NK-92 (cell line): ENCODE measurements around the gene LMAN1.

Source experiments
- DNase-seq: peaks from one replicate; lab custom pipeline; 2025; ENCODE audit not compliant: unreplicated experiment; lab: John Stamatoyannopoulos, UW

LMAN1 gene

DNA sequence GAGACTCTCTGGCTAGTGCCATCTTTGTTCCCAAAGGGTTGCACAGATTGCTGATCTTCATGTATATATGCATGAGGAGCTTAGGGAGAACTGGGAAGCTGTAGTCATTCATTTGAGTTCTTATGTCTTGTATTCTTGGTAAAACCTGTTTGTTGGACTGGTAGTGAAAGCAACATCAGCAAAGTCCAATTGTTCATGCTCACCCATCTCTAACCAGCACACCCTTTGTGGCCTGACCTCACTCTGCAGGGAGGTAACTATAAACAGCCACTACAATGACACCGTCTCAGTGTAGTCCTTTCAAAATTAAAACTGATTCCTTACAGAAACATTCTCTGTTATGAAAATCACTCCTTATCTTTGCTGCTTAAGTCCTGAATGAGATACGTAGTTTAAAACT is 13.9 kb upstream of the LMAN1 start:
- no peak for DNase-seq

DNA sequence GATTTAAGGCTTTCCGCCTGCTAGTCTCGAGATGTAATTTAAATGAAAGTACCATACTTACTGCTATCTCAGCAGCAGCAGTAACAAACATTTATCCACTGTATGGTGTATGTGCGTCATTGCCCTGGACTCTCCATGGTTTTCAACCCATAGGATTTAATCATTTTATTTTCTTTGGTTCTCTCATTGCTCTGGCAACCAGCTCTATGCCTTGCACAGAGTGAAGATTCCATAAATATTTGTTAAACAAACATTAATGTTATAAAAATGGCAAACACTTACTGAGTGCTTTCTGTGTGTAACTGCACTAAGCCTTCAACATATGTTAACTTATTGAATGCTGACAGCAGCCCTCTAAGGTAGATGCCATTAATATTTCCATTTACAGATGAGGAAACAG is 1.3 kb upstream of the LMAN1 start:
- no peak for DNase-seq

GRCh38 chr18:59359576-59359952 is 499 bp upstream of the LMAN1 start:
- DNase-seq: no peak

DNA sequence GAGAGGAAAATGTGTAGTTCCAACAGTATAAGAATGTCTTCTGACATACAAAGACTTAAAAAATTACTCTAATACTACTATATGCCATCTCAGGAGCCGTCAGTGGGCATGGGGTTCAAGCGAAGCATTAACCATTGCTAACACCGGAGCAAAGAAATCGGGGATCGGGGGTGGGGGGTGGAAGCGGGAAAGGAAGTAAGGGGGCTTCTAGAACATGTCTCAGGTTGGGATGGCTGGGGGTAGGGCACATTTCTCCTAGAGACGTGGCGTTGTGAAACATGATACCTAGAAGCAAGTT is 702 bp downstream of the LMAN1 start:
- DNase-seq: no peak

DNA sequence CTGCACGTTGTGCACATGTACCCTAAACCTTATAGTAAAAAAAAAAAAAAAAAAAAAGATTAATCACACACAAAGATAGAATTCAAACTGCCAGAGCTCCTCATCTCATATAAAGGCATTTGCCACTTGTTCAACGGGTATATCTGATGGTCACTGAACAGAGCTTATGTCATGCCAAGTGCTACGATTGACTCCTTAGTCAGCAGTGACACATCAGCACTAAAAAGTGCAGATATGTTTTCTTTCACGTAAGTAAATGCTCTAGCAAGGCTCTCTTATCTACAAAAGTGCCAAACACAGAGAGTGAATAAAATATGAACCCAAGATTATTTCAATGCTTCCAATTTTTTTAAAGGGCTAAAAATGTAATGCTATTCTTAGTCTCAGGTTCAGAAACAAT is 1.1 kb downstream of the LMAN1 start:
- DNase-seq: no peak

DNA sequence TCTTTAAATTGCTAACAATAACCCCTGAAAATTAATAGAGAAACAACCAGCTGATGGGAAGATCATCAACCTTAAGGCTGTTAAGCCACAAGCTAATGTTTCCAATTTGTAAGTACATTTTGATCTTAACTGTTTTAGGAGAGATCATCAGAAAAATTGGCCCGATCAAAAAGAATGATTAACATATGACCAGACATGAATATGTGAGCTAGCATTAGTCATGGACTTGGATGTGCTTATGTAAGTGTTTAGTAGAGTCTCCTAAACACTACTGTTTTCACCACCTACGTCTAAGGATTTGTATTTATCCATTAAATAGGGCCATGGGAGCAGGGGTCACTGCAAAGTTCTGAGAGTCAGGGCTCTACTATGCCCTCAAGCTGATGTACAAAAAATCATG is 4.3 kb downstream of the LMAN1 start:
- DNase-seq: no peak

DNA sequence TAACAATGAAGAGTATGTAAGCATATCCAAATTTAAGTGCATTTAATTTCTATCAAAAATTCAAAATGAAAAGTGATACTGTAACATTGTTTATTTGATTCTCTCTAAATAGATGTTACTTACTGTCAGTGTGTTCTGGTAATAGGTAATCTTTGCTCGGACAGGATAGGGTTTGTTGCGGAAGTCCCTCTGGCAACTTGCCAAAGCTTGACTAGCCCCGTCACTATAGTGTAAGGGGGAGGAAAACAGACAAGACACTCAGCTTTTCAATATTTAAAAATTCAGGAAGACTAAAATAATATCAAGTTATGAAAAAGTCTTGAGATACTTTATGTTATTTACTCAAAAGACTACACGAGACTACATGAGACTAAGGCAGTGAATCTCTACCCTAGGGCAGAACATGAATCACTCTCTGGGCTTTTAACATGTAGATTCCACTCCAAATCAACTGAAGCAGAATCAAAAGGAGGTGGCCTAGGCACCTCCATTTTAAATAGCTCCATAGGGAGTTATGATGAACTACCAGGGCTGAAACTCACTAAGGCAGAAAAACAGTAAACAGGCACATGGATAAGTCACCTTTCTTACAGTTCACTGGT is 5.9 kb downstream of the LMAN1 start:
- no peak for DNase-seq

DNA sequence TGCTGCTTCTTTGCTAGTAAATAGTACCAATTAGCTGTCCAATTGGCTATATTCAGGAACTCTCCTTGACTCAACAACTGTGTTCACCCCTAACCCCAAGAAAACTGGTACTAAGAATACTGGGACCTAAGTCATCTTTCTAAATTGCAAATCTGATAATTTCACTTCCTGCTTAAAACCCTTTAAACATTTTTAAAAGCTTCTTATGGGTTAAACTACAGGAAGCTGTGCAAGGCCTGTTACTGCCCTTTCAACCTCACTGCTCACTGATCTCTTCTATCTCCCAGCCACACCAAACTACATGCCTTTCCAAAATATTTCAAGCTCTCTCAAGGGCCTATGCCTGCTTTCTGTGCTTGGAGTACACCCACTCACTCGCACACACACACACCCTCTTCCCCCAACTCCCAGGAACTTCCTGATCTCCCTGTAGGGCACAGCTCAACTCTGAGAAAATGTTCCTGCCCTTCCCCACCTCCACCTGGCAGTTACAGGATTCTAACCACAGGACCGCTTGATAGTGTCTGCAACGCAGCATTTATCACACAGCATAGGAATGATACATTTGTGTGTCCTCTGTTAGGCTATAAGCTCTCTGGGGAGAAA is 6.7 kb downstream of the LMAN1 start:
- DNase-seq: no peak

DNA sequence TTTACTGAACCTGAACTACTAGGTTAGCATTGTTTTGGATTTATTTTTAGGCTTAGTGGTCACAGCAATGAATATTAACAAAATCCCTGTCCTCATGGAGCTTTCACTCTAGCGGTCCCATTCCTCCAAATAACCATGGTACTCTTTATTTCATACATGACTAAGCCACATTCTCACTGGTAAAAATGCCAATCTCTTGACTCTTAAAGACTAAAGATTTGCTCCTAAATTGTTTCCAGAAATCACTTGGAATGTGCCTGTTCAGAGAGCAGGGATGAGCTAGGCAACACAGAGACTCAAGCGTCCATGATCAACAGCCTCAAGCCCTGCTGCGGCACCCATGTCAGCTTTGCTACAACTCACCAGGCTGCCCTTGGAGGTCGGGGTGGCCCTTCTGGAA is 13.5 kb downstream of the LMAN1 start:
- DNase-seq: no peak

- DNase-seq: no peak
These were observed 14.1 kb downstream of the LMAN1 start for GRCh38 chr18:59344996-59345395.

DNA sequence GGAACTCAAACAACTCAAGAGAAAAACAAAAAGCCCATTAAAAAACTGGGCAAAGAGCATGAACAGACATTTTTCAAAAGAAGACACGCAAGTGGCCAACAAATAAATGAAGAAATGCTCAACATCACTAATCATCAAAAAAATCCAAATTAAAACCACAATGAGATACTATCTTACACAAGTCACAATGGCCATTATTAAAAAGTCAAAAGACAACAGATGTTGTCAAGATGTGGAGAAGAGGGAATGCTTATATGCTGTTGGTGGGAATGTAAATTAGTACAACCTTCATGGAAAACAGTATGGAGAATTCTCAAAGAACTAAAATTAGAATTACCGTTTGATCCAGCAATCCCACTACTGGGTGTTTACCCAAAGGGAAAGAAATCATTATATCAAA is 15.1 kb downstream of the LMAN1 start:
- DNase-seq: no peak

- no peak for DNase-seq
These were observed 18.2 kb downstream of the LMAN1 start for GRCh38 chr18:59340817-59341216.

DNA sequence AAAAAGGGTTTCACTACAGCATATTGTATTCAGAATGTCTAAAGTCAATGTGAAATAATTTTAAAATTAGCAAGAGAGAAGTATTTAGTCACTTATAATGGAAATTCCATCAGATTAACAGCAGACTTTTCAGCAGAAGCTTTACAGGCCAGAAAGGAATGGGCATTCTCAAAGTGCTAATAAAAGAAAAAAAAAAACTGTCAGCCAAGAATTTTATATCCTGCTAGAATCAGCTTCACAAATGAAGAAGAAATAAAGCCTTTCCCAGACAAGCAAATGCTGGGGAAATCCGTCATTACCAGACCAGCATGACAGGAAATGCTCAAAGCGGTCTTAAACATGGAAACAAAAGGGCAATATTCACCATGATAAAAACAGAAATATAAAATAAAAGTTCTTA is 18.8 kb downstream of the LMAN1 start:
- DNase-seq: no peak

- no peak for DNase-seq
These were observed 26.1 kb downstream of the LMAN1 start for GRCh38 chr18:59332986-59333385.

DNA sequence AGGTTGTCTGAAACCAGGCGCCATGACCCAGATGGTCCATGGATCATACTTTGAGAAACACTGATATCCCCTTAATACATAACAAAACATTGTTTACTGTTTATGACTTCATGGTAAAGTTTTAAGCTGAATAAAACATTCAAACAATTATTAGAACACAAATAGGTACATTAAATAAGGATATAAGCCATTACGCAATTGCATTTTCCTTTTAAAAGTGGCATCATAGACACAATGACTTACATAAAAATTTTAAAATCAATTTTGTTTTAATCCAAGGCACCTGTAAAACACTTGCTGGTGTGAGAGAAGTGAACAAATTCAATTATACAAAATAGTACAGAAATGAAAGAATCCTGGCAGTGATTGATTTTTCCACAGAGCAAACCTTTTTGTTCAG is 30.4 kb downstream of the LMAN1 start:
- DNase-seq: no peak

DNA sequence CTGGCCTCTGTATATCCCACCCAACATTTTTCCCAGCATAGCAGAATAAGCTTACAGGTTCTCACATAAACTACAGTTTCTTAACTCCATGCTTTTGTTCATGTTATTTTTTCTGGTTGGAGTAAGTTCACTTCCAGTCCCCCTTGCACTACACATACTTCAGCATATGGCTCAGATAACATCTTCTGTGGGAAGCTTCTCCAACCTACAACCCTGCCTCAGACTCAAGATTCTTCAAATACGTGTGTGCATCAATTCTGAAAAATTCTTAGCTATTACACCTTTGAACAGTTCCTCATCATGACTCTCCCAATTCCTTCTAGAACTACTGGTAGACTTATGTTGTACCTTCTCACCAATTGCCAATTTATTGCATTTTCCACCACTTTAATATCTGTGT is 33.1 kb downstream of the LMAN1 start:
- DNase-seq: no peak

- DNase-seq: no peak
These were observed 34.5 kb downstream of the LMAN1 start for GRCh38 chr18:59324623-59324971.

DNA sequence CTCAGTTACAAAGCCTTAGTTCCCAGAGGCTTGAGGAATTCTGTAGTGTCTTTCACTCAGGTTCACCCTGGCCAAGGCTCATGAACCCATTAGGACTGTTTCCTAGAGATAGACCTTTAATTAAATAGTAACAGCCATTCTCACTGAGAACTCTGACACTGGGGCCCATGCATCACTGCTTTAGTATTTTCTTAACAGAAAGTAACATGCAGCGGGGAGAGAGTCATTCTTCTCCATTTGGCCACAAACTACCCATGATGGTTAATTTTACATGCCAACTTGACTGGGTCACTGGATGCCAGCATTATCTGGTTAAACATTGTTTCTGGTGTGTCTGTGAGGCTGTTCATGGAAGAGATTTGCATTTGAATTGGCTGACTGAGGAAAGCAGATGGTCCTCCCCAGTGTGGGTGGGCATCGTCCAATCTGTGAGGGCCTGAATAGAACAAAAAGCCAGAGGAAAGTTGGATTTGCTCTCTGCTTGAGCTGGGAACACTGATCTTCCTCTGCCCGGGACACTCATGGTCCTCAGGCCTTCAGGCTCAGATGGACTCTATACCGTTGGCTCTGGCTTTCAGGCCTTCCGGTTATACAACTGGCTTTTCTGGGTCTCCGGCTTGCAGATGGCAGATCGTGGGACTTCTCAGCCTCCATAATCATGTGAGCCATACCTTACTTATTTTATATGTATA is 35.0 kb downstream of the LMAN1 start:
- no peak for DNase-seq

GRCh38 chr18:59318460-59319050 is 40.5 kb downstream of the LMAN1 start, which contains the start of gene CPLX4:
CPLX4 (minus strand) TSS chr18:59318649; CDS start chr18:59318462, 187 bp downstream.
- no peak for DNase-seq

GRCh38 chr18:59311631-59312030 is 47.4 kb downstream of the LMAN1 start:
- DNase-seq: no peak

DNA sequence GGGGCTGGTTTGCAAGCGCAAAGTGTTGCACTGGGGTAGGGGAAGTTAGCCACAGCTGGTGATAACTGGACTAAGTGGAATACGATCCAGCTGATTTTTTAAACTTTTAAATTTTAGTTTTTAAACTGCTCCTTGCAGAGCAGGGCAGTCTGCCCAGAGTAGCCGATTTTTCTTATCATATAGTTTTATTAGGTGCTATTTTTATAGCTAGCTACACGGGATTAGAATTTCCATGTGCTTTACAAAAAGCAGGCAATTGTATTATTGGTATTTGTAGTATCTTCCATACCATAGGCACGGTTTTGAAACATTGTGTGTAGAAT is 50.2 kb downstream of the LMAN1 start:
- DNase-seq: no peak

DNA sequence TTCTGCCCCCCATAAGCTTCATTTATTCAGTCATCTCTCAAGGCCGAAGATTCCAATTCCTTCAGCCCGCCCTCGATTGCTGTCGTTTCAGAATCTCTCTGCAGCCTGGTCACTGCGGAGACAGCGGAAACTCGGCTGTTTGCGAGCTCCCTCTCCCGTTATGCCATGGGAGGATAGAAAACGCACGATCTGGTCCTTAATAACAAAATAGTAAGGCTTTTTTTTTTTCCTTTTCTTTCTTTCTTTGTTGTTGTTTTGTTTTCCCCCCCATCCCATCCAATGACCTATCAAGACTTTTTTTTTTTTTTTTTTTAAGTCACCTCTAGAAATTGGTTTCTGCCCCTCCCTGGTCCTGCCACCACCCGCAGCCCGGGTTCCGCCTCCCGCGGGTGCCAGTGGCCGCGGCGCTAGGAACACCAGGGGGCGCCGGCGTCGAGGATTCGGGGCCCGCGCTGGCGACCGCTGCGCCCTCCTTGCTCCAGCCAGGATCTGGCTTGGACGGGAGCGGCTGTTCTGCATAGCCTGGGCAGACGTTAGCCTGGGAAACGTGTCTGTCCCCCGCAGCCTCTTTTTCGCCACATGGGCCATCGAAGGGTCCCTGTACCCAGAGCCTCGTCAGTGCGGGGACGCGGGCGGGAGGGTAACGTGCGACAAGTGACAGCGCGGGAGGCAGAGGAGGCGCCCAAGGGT is 50.7 kb downstream of the LMAN1 start:
- DNase-seq: no peak
